C4-2B (cell line): ENCODE measurements around the gene ATP2A2.

Experiments used
- CTCF ChIP-seq: fragments of 450-650 bp; conservative IDR thresholded peaks from 2 replicates; pipeline ENCODE4 v1.5.1; 2017; ENCODE audit warnings: mild to moderate bottlenecking
- ZFX ChIP-seq: fragments of 450-650 bp; IDR thresholded peaks from 2 replicates; pipeline ENCODE4 v1.6.1; 2017

- TF ChIP-seq CTCF (no peak), ZFX (no peak)
Measured at GRCh38 chr12:110282300-110282860, 1.3 kb downstream of the ATP2A2 start.
